GM18873 (cell line): ENCODE data around the gene GAMT.

Experiments used
- ATAC-seq: cut with Tn5 transposase; IDR thresholded peaks from one replicate; pipeline ENCODE4 v1.9.1; 2021; ENCODE audit warnings: mild to moderate bottlenecking, moderate library complexity, moderate number of reproducible peaks; ENCODE audit not compliant: unreplicated experiment, low FRiP score

Gene GAMT

DNA sequence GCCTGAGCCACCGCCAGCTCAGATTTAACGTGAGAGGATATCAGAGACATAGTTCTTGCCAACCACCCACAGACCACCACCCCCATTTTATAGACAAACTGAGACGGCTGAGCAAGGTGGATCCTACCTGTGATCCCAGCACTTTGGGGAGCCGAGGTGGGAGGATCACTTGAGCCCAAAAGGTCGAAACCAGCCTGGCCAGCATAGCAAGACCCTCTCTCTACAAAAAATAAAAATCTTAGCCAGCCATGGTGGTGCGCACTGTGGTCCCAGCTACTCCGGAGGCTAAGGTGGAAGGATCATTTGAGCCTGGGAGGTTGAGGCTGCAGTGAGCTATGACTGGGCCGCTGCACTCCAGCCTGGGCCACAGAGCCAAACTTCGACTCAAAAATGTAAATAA lies 48.2 kb downstream of the GAMT start:
- no peak for ATAC-seq

DNA sequence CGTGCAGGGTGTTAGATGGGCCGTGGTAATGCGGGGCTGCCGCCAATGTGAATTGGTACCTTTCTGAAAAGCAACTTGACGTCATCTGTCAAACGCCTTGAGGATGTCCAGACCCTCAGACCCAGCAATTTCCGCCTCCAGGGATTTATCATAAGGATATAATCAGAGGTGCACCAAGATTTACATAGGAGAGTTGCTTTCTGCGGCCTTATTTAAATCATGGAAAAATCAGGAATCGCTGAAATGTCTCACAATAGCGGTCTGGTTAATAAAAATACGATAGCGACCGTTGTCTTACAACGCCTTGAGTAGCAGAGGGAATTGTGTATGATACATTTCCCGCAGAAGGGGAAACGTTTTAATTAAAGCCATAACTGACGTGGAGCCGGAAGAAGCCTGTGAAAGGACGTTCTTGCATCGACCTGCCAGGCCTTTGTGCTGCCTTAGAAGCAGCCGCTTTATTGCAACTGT lies 49.9 kb downstream of the GAMT start:
- ATAC-seq, result no peak

DNA sequence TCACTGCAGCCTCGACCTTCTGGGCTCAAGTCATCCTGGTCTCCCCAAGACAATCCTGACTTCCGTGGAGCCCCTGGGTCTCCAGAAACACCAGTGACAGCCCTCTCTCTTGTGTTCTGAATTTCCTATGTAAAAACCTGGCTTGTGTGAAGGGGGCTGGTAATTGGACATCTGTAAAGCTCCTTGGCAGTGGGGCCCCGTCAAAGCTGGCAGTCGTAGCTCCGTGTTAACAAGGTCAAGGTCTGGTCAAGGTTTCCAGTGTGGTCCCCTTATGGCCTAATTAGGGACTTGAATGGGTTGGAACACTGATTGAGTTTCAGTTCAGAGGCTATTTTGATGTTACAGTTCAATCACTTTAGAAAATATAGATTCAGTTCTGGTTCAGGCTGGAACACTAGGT lies 50.5 kb downstream of the GAMT start:
- ATAC-seq, result no peak

DNA sequence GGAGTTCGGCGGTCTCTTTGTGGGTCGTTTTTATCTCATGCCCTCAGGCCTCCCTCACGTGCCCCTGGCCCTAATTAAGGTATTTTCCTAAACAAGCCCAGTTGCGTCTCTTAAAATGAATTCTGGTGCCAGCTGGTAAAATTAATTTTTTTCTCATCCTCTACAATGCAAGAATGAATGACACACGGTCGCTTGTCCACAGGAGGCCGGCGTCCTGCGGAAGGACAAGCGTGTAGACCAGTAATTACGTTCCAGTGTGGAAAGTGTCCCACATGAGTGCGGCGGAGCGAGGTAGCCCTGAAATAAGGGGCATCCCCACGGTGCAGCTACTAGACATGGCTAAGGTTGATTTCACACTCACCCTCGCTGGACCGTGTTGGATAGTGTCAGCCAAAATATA lies 52.1 kb downstream of the GAMT start:
- ATAC-seq, result no peak
